Adrenal gland (tissue), 5 donors: ENCODE results near the gene PUS1.

ENCODE experiments used
- CTCF ChIP-seq, 6 experiments: fragments of 450-650 bp in 4 of 6; fragments of 200-600 bp in 2 of 6; sonication (generic) in 1 of 6; IDR thresholded peaks; 1 replicate in 5 of 6; 2 replicates in 1 of 6; pipeline versions ENCODE4 v1.5.1 to v1.8.0; 2016 to 2021; ENCODE audit warnings: antibody characterized with exemption in 6 of 6, mild to moderate bottlenecking in 2 of 6, moderate library complexity in 1 of 6
- POLR2A ChIP-seq, 2 donors: fragments of 450-650 bp; IDR thresholded peaks; one replicate each; pipeline ENCODE4 v1.6.1; 2017; ENCODE audit warnings: antibody characterized with exemption in 2 of 2, mild to moderate bottlenecking in 2 of 2, moderate library complexity in 1 of 2
- donor health status: DM: no; HTN: no; CAD: no.

- no peak for TF ChIP-seq CTCF (IDR thresholded peaks at IDR 0.05)
- TF ChIP-seq POLR2A (IDR thresholded peaks at IDR 0.05) = no peak
Observed at GRCh38 chr12:131917139-131917710, 11.9 kb upstream of the PUS1 start.
